OCI-LY1 (cell line): Measurements from ENCODE around the gene BCL7B.
"Not testable (repeated sequence)": the region's sequence is repeated elsewhere in the genome, so short reads cannot be mapped to it uniquely, and the experiment has no call there.

Experiments used
- H2AFZ ChIP-seq: fragments of 200-600 bp; sonication (generic), shearing (Covaris generic); 2 replicates; pipeline ENCODE4 v1.6.0; 2014; ENCODE audit warnings: antibody characterized with exemption, mild to moderate bottlenecking, low read length
- H3F3A ChIP-seq: fragments of 200-600 bp; sonication (generic), shearing (Covaris generic); 2 replicates; pipeline ENCODE4 v1.6.0; 2014; ENCODE audit warnings: mild to moderate bottlenecking, antibody characterized with exemption, low read length, moderate library complexity; ENCODE audit not compliant: insufficient read depth
- H3K27ac ChIP-seq: fragments of 200-600 bp; sonication (generic); 2 replicates; pipeline ENCODE4 v1.5.1; 2014; ENCODE audit warnings: low read length, mixed run types, mild to moderate bottlenecking, low read depth; ENCODE audit not compliant: poor library complexity, severe bottlenecking
- H3K27me3 ChIP-seq: fragments of 200-600 bp; sonication (generic); 2 replicates; pipeline ENCODE4 v1.6.0; 2014; ENCODE audit warnings: antibody characterized with exemption, mild to moderate bottlenecking, low read length, moderate library complexity; ENCODE audit not compliant: insufficient read depth
- H3K36me3 ChIP-seq: fragments of 200-600 bp; sonication (generic); 2 replicates; pipeline ENCODE4 v1.6.1; 2014; ENCODE audit warnings: mild to moderate bottlenecking, antibody characterized with exemption, low read length, moderate library complexity, mixed read lengths; ENCODE audit not compliant: insufficient read depth
- H3K4me1 ChIP-seq: fragments of 200-600 bp; sonication (generic); 2 replicates; pipeline ENCODE4 v1.5.1; 2014; ENCODE audit warnings: mild to moderate bottlenecking, low read length, moderate library complexity; ENCODE audit not compliant: insufficient read depth, severe bottlenecking
- H3K4me2 ChIP-seq: fragments of 200-600 bp; sonication (generic), shearing (Covaris generic); 2 replicates; pipeline ENCODE4 v1.6.1; 2014; ENCODE audit warnings: low read length
- H3K4me3 ChIP-seq: fragments of 200-600 bp; sonication (generic); 2 replicates; pipeline ENCODE4 v1.5.1; 2014; ENCODE audit warnings: low read length, low read depth, mild to moderate bottlenecking, mixed read lengths; ENCODE audit not compliant: poor library complexity, severe bottlenecking
- H3K79me2 ChIP-seq: fragments of 200-600 bp; shearing (Covaris generic); 2 replicates; pipeline ENCODE4 v1.6.1; 2016; ENCODE audit warnings: mixed run types, low read length, mixed read lengths; ENCODE audit not compliant: insufficient read depth
- H3K9ac ChIP-seq: fragments of 200-600 bp; sonication (generic), shearing (Covaris generic); 2 replicates; pipeline ENCODE4 v1.6.1; 2014; ENCODE audit warnings: mild to moderate bottlenecking, low read length, mixed read lengths
- H3K9me2 ChIP-seq: fragments of 200-600 bp; sonication (generic), shearing (Covaris generic); 2 replicates; pipeline ENCODE4 v1.6.1; 2014; ENCODE audit warnings: low read depth, mild to moderate bottlenecking, low read length, mixed read lengths
- H3K9me3 ChIP-seq: fragments of 200-600 bp; shearing (Covaris generic); 2 replicates; pipeline ENCODE4 v1.6.1; 2014; ENCODE audit warnings: low read length, mixed read lengths
- H4K20me1 ChIP-seq: fragments of 200-600 bp; sonication (generic), shearing (Covaris generic); 2 replicates; pipeline ENCODE4 v1.6.0; 2016; ENCODE audit warnings: mild to moderate bottlenecking, low read length; ENCODE audit not compliant: insufficient read depth
- EZH2 ChIP-seq: fragments of 200-600 bp; sonication (generic), shearing (Covaris generic); IDR thresholded peaks from 2 replicates; pipeline ENCODE4 v1.8.0; 2017; ENCODE audit warnings: borderline replicate concordance, mixed run types, mild to moderate bottlenecking, antibody characterized with exemption, low read length, moderate library complexity, mixed read lengths
- TF ChIP-seq, protein P1 (sequence below): fragments of 200-600 bp; sonication (generic), shearing (Covaris generic); IDR thresholded peaks from 2 replicates; pipeline ENCODE4 v1.5.1; 2017; ENCODE audit warnings: mild to moderate bottlenecking, antibody characterized with exemption, low read length, moderate library complexity, mixed read lengths

BCL7B gene

DNA sequence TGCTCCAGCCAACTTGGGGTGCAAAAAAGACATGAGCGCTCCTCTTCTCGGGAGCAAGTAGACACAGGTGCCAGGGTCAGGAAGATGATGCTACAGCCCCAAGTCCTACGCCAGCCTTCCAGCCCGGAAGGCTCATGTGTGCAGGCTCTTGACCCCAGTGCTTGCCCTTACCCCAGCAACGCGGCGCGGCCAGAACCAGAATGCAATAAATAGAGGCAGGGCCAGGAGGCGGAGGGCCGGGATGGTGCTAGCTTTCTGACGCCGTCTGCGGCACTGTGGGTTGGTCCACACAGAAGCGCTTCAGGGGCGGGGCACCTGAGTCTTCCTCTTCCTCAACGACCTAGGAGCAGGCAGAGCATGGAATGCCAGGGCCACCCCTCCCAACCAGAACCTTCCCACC, 20.4 kb downstream of the BCL7B start:
- Histone ChIP-seq H3K9me2 (no peaks in the 10 kb centered on the region), H3K9me3 (no peaks in the 10 kb centered on the region), H3K27ac (no peak overlapping the region), H3K4me1 (no peaks in the 10 kb centered on the region), H2AFZ (no peak overlapping the region), H3K36me3 (peaks cover 62% of the 10 kb centered on the region), H3K79me2 (no peaks in the 10 kb centered on the region), H3K4me2 (no peak overlapping the region), H3F3A (no peaks in the 10 kb centered on the region), H3K9ac (no peak overlapping the region), H3K27me3 (no peaks in the 10 kb centered on the region), H4K20me1 (no peaks in the 10 kb centered on the region), H3K4me3 (no peak overlapping the region)
- TF ChIP-seq, protein P1, sequence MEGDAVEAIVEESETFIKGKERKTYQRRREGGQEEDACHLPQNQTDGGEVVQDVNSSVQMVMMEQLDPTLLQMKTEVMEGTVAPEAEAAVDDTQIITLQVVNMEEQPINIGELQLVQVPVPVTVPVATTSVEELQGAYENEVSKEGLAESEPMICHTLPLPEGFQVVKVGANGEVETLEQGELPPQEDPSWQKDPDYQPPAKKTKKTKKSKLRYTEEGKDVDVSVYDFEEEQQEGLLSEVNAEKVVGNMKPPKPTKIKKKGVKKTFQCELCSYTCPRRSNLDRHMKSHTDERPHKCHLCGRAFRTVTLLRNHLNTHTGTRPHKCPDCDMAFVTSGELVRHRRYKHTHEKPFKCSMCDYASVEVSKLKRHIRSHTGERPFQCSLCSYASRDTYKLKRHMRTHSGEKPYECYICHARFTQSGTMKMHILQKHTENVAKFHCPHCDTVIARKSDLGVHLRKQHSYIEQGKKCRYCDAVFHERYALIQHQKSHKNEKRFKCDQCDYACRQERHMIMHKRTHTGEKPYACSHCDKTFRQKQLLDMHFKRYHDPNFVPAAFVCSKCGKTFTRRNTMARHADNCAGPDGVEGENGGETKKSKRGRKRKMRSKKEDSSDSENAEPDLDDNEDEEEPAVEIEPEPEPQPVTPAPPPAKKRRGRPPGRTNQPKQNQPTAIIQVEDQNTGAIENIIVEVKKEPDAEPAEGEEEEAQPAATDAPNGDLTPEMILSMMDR: no peak
- no peak for TF ChIP-seq EZH2

DNA sequence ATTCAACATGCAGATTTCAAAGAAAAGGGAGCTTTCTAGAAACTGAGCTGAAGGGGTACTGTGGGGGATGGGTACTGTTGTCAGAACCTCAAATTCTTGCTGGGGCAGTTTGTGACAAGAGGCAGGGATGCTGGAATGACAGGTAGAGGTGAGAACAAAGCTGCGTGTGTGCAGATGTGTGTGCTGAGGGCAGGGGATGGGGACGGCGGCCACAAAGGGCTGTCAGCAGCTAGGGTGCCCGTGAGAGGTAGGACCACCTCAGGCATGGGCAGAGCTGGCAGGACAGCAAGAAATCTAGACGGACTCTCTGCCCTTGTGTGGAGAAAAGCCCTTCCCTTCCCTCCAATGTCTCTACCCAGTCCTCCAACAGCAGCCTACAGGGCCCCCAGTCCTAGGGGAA, 21.0 kb downstream of the BCL7B start:
- H3F3A ChIP-seq: no peaks in the 10 kb centered on the region
- no peak overlapping the region for H3K9ac ChIP-seq
- no peaks in the 10 kb centered on the region for H3K27me3 ChIP-seq
- no peaks in the 10 kb centered on the region for H3K9me2 ChIP-seq
- no peaks in the 10 kb centered on the region for H4K20me1 ChIP-seq
- H3K79me2 ChIP-seq: no peaks in the 10 kb centered on the region
- no peak overlapping the region for H2AFZ ChIP-seq
- TF ChIP-seq, protein P1: no peak
- TF ChIP-seq EZH2: no peak
- H3K4me1 ChIP-seq: no peaks in the 10 kb centered on the region
- H3K36me3 ChIP-seq: peaks cover 56% of the 10 kb centered on the region
- H3K4me3 ChIP-seq: no peak overlapping the region
- no peak overlapping the region for H3K27ac ChIP-seq
- no peaks in the 10 kb centered on the region for H3K9me3 ChIP-seq
- H3K4me2 ChIP-seq: no peak overlapping the region

DNA sequence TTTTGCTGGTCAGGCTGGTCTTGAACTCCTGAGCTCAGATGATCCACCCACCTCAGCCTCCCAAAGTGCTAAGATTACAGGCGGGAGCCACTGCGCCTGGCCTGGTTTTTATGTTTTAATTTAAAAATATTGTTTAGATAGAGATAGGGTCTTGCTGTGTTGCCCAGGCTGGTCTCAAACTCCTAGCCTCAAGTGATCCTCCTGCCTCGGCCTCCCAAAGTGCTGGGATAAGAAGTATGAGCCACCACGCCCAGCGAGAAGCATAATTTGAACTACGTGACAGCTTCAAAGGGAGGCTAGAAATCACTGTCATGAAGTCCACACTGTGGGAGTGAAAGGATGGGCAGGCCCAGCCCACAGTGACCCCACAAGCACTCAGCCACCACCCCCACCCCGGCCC, 21.6 kb downstream of the BCL7B start:
- H4K20me1 ChIP-seq, H3K9me2 ChIP-seq, H3K4me1 ChIP-seq, H3F3A ChIP-seq, H2AFZ ChIP-seq, H3K9ac ChIP-seq, H3K27ac ChIP-seq, H3K4me2 ChIP-seq, H3K9me3 ChIP-seq, H3K27me3 ChIP-seq, H3K79me2 ChIP-seq, H3K4me3 ChIP-seq: not testable (repeated sequence)
- peaks cover 55% of the 10 kb centered on the region for H3K36me3 ChIP-seq

DNA sequence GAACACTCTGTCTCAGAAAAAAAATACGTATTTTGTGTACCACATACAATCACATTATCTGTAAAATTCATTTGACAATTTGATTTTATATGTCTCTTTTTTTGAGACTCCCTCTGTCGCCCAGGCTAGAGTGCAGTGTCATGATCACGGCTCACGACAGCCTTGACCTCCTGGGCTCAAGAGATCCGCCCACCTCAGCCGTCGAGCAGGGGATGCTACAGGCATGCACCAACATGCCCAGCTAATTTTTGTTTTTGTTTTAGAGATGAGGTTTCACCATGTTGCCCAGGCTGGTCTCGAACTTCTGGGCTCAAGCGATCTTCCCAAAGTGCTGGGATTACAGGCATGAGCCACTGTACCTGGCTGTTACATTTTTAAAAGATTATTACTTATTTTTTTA, 23.7 kb downstream of the BCL7B start:
- Histone ChIP-seq H3K4me3 (no peak overlapping the region), H3K79me2 (no peaks in the 10 kb centered on the region), H3K4me2 (no peak overlapping the region), H3F3A (no peaks in the 10 kb centered on the region), H3K27me3 (no peaks in the 10 kb centered on the region), H3K36me3 (peaks cover 37% of the 10 kb centered on the region), H4K20me1 (no peaks in the 10 kb centered on the region), H3K4me1 (no peaks in the 10 kb centered on the region), H2AFZ (no peak overlapping the region), H3K27ac (no peak overlapping the region), H3K9ac (no peak overlapping the region), H3K9me3 (no peaks in the 10 kb centered on the region), H3K9me2 (no peaks in the 10 kb centered on the region)
- TF ChIP-seq, protein P1: no peak
- TF ChIP-seq EZH2: no peak
